ENCODE measurements around the gene ZNF776. TPM values are rescaled to one million over a fixed set of nuclear protein-coding genes. Genes with fewer than 3 reads are reported as not detected.

Gene ZNF776
- total RNA-seq, 4 donors from 2014 or later: 9.8 to 19.1 (median 14.1) TPM

GRCh38 chr19:57779220-57779845 lies 32.7 kb downstream of the ZNF776 start:
- Histone ChIP-seq H3K36me3 (peaks cover 55 to 70% (median 64%) of the 10 kb centered on the region in 4 donors), H3K9me3 (peaks cover 0 to 86% (median 57%) of the 10 kb centered on the region in 4 donors), H3K27me3 (no peaks in the 10 kb centered on the region), H3K4me1 (no peaks in the 10 kb centered on the region), H3K4me3 (no peak overlapping the region), H3K27ac (replicated peaks in 1 of 4) (no peak overlapping the region)
- no peak for TF ChIP-seq CTCF (IDR thresholded peaks at IDR 0.05)
- no peak for TF ChIP-seq EP300 (IDR thresholded peaks at IDR 0.05)
- TF ChIP-seq POLR2AphosphoS5 (IDR thresholded peaks at IDR 0.05): no peak
- TF ChIP-seq POLR2A (IDR thresholded peaks at IDR 0.05; ENCODE audit: low read depth): no peak
- no peak for DNase-seq (ENCODE audit: extremely low spot score)
- intact Hi-C loops (cut with DNase I): no loop called here
- 97% methylated on average over 10 of the region's 10 CpGs for WGBS

GRCh38 chr19:57786286-57786685 lies 39.7 kb downstream of the ZNF776 start:
- Histone ChIP-seq H3K27me3 (no peaks in the 10 kb centered on the region), H3K9me3 (peaks cover 0 to 66% (median 30%) of the 10 kb centered on the region in 4 donors), H3K4me1 (no peaks in the 10 kb centered on the region), H3K27ac (replicated peaks in 1 of 4) (no peak overlapping the region), H3K4me3 (no peak overlapping the region), H3K36me3 (peaks cover 15 to 47% (median 26%) of the 10 kb centered on the region in 4 donors)
- no peak for TF ChIP-seq POLR2AphosphoS5 (IDR thresholded peaks at IDR 0.05)
- TF ChIP-seq POLR2A (IDR thresholded peaks at IDR 0.05; ENCODE audit: low read depth): no peak
- no peak for TF ChIP-seq EP300 (IDR thresholded peaks at IDR 0.05)
- no peak for TF ChIP-seq CTCF (IDR thresholded peaks at IDR 0.05)
- no peak for DNase-seq (ENCODE audit: extremely low spot score)
- 91% methylated on average over 32 of the region's 38 CpGs for WGBS
- intact Hi-C loops (cut with DNase I): no loop called here

GRCh38 chr19:57786906-57787305 lies 40.3 kb downstream of the ZNF776 start:
- DNase-seq (ENCODE audit: extremely low spot score): no peak
- intact Hi-C loops (cut with DNase I): no loop called here
- WGBS: 88% methylated on average over 5 of the region's 5 CpGs
- H3K27ac ChIP-seq (replicated peaks in 1 of 4): no peak overlapping the region
- H3K36me3 ChIP-seq: peaks cover 15 to 52% (median 30%) of the 10 kb centered on the region in 4 donors
- H3K9me3 ChIP-seq: peaks cover 0 to 61% (median 30%) of the 10 kb centered on the region in 4 donors
- no peaks in the 10 kb centered on the region for H3K4me1 ChIP-seq
- TF ChIP-seq POLR2AphosphoS5 (IDR thresholded peaks at IDR 0.05): no peak
- TF ChIP-seq POLR2A (IDR thresholded peaks at IDR 0.05; ENCODE audit: low read depth): no peak
- no peak for TF ChIP-seq EP300 (IDR thresholded peaks at IDR 0.05)
- TF ChIP-seq CTCF (IDR thresholded peaks at IDR 0.05): no peak
- H3K27me3 ChIP-seq: no peaks in the 10 kb centered on the region
- no peak overlapping the region for H3K4me3 ChIP-seq

GRCh38 chr19:57788114-57788692 lies 41.6 kb downstream of the ZNF776 start:
- TF ChIP-seq CTCF (IDR thresholded peaks at IDR 0.05) (no peak), POLR2A (IDR thresholded peaks at IDR 0.05; ENCODE audit: low read depth) (no peak), EP300 (IDR thresholded peaks at IDR 0.05) (no peak), POLR2AphosphoS5 (IDR thresholded peaks at IDR 0.05) (no peak)
- Histone ChIP-seq H3K36me3 (peaks cover 15 to 63% (median 39%) of the 10 kb centered on the region in 4 donors), H3K27me3 (no peaks in the 10 kb centered on the region), H3K4me3 (no peak overlapping the region), H3K4me1 (no peaks in the 10 kb centered on the region), H3K27ac (replicated peaks in 1 of 4) (no peak overlapping the region), H3K9me3 (peaks cover 0 to 52% (median 25%) of the 10 kb centered on the region in 4 donors)
- DNase-seq (ENCODE audit: extremely low spot score): no peak
- intact Hi-C loops (cut with DNase I): no loop called here
